ENCODE data around the gene WRAP73.

GRCh38 chr1:3691421-3692204 lies 41.7 kb upstream of the WRAP73 start:
- no peak for TF ChIP-seq POLR2A (IDR thresholded peaks at IDR 0.05)
- TF ChIP-seq CTCF (IDR thresholded peaks at IDR 0.05): no peak
- TF ChIP-seq EP300 (IDR thresholded peaks at IDR 0.05): no peak
